Measurements from ENCODE around the gene E2F3.

E2F3 gene

GRCh38 chr6:20386218-20386617 lies 15.5 kb upstream of the E2F3 start:
- no peak for TF ChIP-seq ZNF366 (tag by site-specific recombination; conservative IDR thresholded peaks at IDR 0.05)
- H3K4me3 ChIP-seq (ENCODE audit: low read depth, low read length) = no peak overlapping the region
- no peaks in the 10 kb centered on the region for H3K36me3 ChIP-seq (ENCODE audit: control insufficient read depth in 2 of 2, insufficient read depth in 1 of 2, low read length in 2 of 2)
- H3K9me3 ChIP-seq (ENCODE audit: control insufficient read depth, insufficient read depth, low read depth, low read length) = no peaks in the 10 kb centered on the region
- ChIA-PET POLR2A (no interaction called here), CTCF (interaction anchor here (0.6 kb wide), 1 partner anchor 18 kb away, joined by 3 read pairs; no protein-coding TSS in a partner anchor)
- no peaks in the 10 kb centered on the region for H3K4me1 ChIP-seq (ENCODE audit: control insufficient read depth, insufficient read depth, low read length)
- no peak overlapping the region for H3K27ac ChIP-seq (ENCODE audit: extremely low read depth, low read depth, low read length)

- ChIA-PET POLR2A (no interaction called here), CTCF (interaction anchor here (0.7 kb wide), 1 partner anchor 8 kb away, joined by 3 read pairs; no protein-coding TSS in a partner anchor)
- no peaks in the 10 kb centered on the region for H3K36me3 ChIP-seq (ENCODE audit: control insufficient read depth in 2 of 2, insufficient read depth in 1 of 2, low read length in 2 of 2)
- TF ChIP-seq ZNF19 (tag by site-specific recombination; IDR thresholded peaks at IDR 0.05; ENCODE audit: low read depth) = no peak
- TF ChIP-seq ZNF366 (tag by site-specific recombination; conservative IDR thresholded peaks at IDR 0.05) = no peak
- no peak for TF ChIP-seq ZXDB (tag by site-specific recombination; IDR thresholded peaks at IDR 0.05)
- TF ChIP-seq, protein P1, sequence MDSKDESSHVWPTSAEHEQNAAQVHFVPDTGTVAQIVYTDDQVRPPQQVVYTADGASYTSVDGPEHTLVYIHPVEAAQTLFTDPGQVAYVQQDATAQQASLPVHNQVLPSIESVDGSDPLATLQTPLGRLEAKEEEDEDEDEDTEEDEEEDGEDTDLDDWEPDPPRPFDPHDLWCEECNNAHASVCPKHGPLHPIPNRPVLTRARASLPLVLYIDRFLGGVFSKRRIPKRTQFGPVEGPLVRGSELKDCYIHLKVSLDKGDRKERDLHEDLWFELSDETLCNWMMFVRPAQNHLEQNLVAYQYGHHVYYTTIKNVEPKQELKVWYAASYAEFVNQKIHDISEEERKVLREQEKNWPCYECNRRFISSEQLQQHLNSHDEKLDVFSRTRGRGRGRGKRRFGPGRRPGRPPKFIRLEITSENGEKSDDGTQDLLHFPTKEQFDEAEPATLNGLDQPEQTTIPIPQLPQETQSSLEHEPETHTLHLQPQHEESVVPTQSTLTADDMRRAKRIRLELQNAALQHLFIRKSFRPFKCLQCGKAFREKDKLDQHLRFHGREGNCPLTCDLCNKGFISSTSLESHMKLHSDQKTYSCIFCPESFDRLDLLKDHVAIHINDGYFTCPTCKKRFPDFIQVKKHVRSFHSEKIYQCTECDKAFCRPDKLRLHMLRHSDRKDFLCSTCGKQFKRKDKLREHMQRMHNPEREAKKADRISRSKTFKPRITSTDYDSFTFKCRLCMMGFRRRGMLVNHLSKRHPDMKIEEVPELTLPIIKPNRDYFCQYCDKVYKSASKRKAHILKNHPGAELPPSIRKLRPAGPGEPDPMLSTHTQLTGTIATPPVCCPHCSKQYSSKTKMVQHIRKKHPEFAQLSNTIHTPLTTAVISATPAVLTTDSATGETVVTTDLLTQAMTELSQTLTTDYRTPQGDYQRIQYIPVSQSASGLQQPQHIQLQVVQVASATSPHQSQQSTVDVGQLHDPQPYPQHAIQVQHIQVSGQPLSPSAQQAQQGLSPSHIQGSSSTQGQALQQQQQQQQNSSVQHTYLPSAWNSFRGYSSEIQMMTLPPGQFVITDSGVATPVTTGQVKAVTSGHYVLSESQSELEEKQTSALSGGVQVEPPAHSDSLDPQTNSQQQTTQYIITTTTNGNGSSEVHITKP (tag by site-specific recombination; IDR thresholded peaks at IDR 0.05) = no peak
- H3K4me3 ChIP-seq (ENCODE audit: low read depth, low read length) = no peak overlapping the region
- no peaks in the 10 kb centered on the region for H3K4me1 ChIP-seq (ENCODE audit: control insufficient read depth, insufficient read depth, low read length)
- no peak overlapping the region for H3K27ac ChIP-seq (ENCODE audit: extremely low read depth, low read depth, low read length)
- H3K9me3 ChIP-seq (ENCODE audit: control insufficient read depth, insufficient read depth, low read depth, low read length) = no peaks in the 10 kb centered on the region
Observed at GRCh38 chr6:20389066-20389465, 12.6 kb upstream of the E2F3 start.

- H3K27ac ChIP-seq (ENCODE audit: extremely low read depth, low read depth, low read length) = no peak overlapping the region
- ChIA-PET CTCF (no interaction called here), POLR2A (no interaction called here)
- H3K9me3 ChIP-seq (ENCODE audit: control insufficient read depth, insufficient read depth, low read depth, low read length) = no peaks in the 10 kb centered on the region
- H3K4me3 ChIP-seq (ENCODE audit: low read depth, low read length) = no peak overlapping the region
- TF ChIP-seq, protein P2, sequence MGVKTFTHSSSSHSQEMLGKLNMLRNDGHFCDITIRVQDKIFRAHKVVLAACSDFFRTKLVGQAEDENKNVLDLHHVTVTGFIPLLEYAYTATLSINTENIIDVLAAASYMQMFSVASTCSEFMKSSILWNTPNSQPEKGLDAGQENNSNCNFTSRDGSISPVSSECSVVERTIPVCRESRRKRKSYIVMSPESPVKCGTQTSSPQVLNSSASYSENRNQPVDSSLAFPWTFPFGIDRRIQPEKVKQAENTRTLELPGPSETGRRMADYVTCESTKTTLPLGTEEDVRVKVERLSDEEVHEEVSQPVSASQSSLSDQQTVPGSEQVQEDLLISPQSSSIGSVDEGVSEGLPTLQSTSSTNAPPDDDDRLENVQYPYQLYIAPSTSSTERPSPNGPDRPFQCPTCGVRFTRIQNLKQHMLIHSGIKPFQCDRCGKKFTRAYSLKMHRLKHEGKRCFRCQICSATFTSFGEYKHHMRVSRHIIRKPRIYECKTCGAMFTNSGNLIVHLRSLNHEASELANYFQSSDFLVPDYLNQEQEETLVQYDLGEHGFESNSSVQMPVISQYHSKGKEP (tag by site-specific recombination; IDR thresholded peaks at IDR 0.05) = no peak
- H3K36me3 ChIP-seq (ENCODE audit: control insufficient read depth in 2 of 2, insufficient read depth in 1 of 2, low read length in 2 of 2) = no peaks in the 10 kb centered on the region
- H3K4me1 ChIP-seq (ENCODE audit: control insufficient read depth, insufficient read depth, low read length) = no peaks in the 10 kb centered on the region
Observed at GRCh38 chr6:20393297-20393696, 8.4 kb upstream of the E2F3 start.

- H3K27ac ChIP-seq (ENCODE audit: extremely low read depth, low read depth, low read length) = no peak overlapping the region
- TF ChIP-seq SP7 (tag by site-specific recombination; IDR thresholded peaks at IDR 0.05) (peak; percentile 75), HOXC10 (CRISPR knock-in tag; IDR thresholded peaks at IDR 0.05) (no peak), ZNF157 (tag by site-specific recombination; IDR thresholded peaks at IDR 0.05) (no peak), ZNF121 (tag by site-specific recombination; IDR thresholded peaks at IDR 0.05) (no peak), ZNF175 (tag by site-specific recombination; IDR thresholded peaks at IDR 0.05) (no peak), ZNF138 (tag by site-specific recombination; IDR thresholded peaks at IDR 0.05; ENCODE audit: borderline replicate concordance) (no peak)
- TF ChIP-seq, protein P3, sequence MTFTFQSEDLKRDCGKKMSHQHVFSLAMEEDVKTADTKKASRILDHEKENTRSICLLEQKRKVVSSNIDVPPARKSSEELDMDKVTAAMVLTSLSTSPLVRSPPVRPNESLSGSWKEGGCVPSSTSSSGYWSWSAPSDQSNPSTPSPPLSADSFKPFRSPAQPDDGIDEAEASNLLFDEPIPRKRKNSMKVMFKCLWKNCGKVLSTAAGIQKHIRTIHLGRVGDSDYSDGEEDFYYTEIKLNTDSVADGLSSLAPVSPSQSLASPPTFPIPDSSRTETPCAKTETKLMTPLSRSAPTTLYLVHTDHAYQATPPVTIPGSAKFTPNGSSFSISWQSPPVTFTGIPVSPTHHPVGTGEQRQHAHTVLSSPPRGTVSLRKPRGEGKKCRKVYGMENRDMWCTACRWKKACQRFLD (tag by site-specific recombination; IDR thresholded peaks at IDR 0.05) = no peak
- TF ChIP-seq, protein P4, sequence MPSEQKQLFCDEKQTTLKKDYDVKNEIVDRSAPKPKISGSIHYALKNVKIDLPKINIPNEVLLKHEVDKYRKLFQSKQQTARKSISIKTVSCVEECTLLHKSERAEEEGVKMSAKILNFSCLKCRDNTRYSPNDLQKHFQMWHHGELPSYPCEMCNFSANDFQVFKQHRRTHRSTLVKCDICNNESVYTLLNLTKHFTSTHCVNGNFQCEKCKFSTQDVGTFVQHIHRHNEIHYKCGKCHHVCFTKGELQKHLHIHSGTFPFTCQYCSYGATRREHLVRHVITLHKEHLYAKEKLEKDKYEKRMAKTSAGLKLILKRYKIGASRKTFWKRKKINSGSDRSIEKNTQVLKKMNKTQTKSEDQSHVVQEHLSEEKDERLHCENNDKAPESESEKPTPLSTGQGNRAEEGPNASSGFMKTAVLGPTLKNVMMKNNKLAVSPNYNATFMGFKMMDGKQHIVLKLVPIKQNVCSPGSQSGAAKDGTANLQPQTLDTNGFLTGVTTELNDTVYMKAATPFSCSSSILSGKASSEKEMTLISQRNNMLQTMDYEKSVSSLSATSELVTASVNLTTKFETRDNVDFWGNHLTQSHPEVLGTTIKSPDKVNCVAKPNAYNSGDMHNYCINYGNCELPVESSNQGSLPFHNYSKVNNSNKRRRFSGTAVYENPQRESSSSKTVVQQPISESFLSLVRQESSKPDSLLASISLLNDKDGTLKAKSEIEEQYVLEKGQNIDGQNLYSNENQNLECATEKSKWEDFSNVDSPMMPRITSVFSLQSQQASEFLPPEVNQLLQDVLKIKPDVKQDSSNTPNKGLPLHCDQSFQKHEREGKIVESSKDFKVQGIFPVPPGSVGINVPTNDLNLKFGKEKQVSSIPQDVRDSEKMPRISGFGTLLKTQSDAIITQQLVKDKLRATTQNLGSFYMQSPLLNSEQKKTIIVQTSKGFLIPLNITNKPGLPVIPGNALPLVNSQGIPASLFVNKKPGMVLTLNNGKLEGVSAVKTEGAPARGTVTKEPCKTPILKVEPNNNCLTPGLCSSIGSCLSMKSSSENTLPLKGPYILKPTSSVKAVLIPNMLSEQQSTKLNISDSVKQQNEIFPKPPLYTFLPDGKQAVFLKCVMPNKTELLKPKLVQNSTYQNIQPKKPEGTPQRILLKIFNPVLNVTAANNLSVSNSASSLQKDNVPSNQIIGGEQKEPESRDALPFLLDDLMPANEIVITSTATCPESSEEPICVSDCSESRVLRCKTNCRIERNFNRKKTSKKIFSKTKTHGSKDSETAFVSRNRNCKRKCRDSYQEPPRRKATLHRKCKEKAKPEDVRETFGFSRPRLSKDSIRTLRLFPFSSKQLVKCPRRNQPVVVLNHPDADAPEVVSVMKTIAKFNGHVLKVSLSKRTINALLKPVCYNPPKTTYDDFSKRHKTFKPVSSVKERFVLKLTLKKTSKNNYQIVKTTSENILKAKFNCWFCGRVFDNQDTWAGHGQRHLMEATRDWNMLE (tag by site-specific recombination; conservative IDR thresholded peaks at IDR 0.05; ENCODE audit: low read depth) = no peak
- TF ChIP-seq, protein P2 (tag by site-specific recombination; IDR thresholded peaks at IDR 0.05) = no peak
- no peaks in the 10 kb centered on the region for H3K9me3 ChIP-seq (ENCODE audit: control insufficient read depth, insufficient read depth, low read depth, low read length)
- H3K4me3 ChIP-seq (ENCODE audit: low read depth, low read length) = no peak overlapping the region
- no peaks in the 10 kb centered on the region for H3K4me1 ChIP-seq (ENCODE audit: control insufficient read depth, insufficient read depth, low read length)
- no peaks in the 10 kb centered on the region for H3K36me3 ChIP-seq (ENCODE audit: control insufficient read depth in 2 of 2, insufficient read depth in 1 of 2, low read length in 2 of 2)
- POLR2A ChIA-PET = interaction anchor here (0.6 to 1.3 kb wide), 2 partner anchors 52 to 187 kb away, joined by 3 read pairs; partner anchors contain the start of gene MBOAT1
- CTCF ChIA-PET = interaction anchor here (0.7 to 3.1 kb wide), 8 partner anchors 9 to 130 kb away, joined by 3 to 14 read pairs (median 4); no protein-coding TSS in a partner anchor
Observed at GRCh38 chr6:20399518-20399917, 2.2 kb upstream of the E2F3 start.
